ENCODE results near the gene CDYL2.

CDYL2 gene

GRCh38 chr16:80691111-80691741, 113.2 kb downstream of the CDYL2 start:
- H3K27me3 ChIP-seq = no peaks in the 10 kb centered on the region
- H3K4me3 ChIP-seq = no peak overlapping the region
- no peak overlapping the region for H3K9ac ChIP-seq
- no peak overlapping the region for H3K4me2 ChIP-seq
- H3K36me3 ChIP-seq = peaks cover 0 to 19% (median 0%) of the 10 kb centered on the region in 11 experiments; a peak in 3 of 22 replicates
- TF ChIP-seq Cebpa-rat (IDR thresholded peaks at IDR 0.05) = no peak
- H4K20me1 ChIP-seq = peaks cover 0 to 98% (median 34%) of the 10 kb centered on the region in 11 experiments; a peak in 11 of 22 replicates
- H3K4me1 ChIP-seq = peaks cover 0 to 37% (median 2%) of the 10 kb centered on the region in 10 experiments; a peak in 4 of 20 replicates
- peaks cover 0 to 16% (median 5%) of the 10 kb centered on the region in 11 experiments; a peak in 10 of 22 replicates for H3K9me3 ChIP-seq (replicated peaks in 1 of 11)
- H3K27ac ChIP-seq = no peak overlapping the region

GRCh38 chr16:80689487-80689886, 114.9 kb downstream of the CDYL2 start:
- no peak for TF ChIP-seq Cebpa-rat (IDR thresholded peaks at IDR 0.05)
- H3K27me3 ChIP-seq = no peaks in the 10 kb centered on the region
- no peak overlapping the region for H3K27ac ChIP-seq
- H3K4me3 ChIP-seq = no peak overlapping the region
- 0 out of 22 replicates have a peak overlapping the region, but pooled peaks of 1 of the 11 experiments have one; percentile 6 for H3K4me2 ChIP-seq
- peaks cover 0 to 8% (median 2%) of the 10 kb centered on the region in 11 experiments; a peak in 4 of 22 replicates for H3K9me3 ChIP-seq (replicated peaks in 1 of 11)
- H3K36me3 ChIP-seq = peaks cover 5 to 36% (median 9%) of the 10 kb centered on the region in 11 experiments; a peak in 21 of 22 replicates
- peaks cover 0 to 31% (median 2%) of the 10 kb centered on the region in 10 experiments; a peak in 4 of 20 replicates for H3K4me1 ChIP-seq
- peaks cover 0 to 98% (median 34%) of the 10 kb centered on the region in 11 experiments; a peak in 11 of 22 replicates for H4K20me1 ChIP-seq
- H3K9ac ChIP-seq = no peak overlapping the region

- H4K20me1 ChIP-seq = peaks cover 0 to 100% (median 45%) of the 10 kb centered on the region in 11 experiments; a peak in 13 of 22 replicates
- H3K9ac ChIP-seq = no peak overlapping the region
- no peaks in the 10 kb centered on the region for H3K27me3 ChIP-seq
- H3K27ac ChIP-seq = no peak overlapping the region
- H3K4me1 ChIP-seq = peaks cover 0 to 20% (median 0%) of the 10 kb centered on the region in 10 experiments; a peak in 2 of 20 replicates
- peaks cover 12 to 55% (median 24%) of the 10 kb centered on the region in 11 experiments; a peak in 21 of 22 replicates for H3K36me3 ChIP-seq
- H3K4me3 ChIP-seq = no peak overlapping the region
- TF ChIP-seq Cebpa-rat (IDR thresholded peaks at IDR 0.05) = no peak
- peaks cover 0 to 11% (median 4%) of the 10 kb centered on the region in 11 experiments; a peak in 6 of 22 replicates for H3K9me3 ChIP-seq (replicated peaks in 1 of 11)
- H3K4me2 ChIP-seq = peak overlapping the region in 1 of 11 experiments; percentile 37; a peak in 3 of 22 replicates
These were observed 116.8 kb downstream of the CDYL2 start for GRCh38 chr16:80687606-80688005.

DNA sequence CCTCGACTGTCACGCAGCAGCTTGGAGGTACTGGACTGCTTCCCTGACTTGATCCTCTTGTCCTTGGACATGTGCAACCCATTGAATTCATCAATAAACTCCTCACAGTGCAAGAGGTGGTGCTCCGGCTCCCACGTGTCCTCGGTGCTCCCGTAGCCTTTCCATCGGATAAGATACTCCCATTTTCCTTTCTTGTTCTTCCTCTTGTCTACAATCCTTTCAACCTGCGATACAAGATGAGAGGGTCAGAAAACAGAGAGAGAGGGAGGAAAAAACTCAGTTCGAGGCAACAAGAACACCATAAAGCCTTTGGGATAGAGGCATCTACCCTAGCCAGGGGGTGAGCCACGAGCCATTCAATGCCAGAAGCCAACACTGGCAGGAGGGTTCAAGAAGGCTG, 119.5 kb downstream of the CDYL2 start:
- TF ChIP-seq Cebpa-rat (IDR thresholded peaks at IDR 0.05) = no peak
- no peak overlapping the region for H3K27ac ChIP-seq

DNA sequence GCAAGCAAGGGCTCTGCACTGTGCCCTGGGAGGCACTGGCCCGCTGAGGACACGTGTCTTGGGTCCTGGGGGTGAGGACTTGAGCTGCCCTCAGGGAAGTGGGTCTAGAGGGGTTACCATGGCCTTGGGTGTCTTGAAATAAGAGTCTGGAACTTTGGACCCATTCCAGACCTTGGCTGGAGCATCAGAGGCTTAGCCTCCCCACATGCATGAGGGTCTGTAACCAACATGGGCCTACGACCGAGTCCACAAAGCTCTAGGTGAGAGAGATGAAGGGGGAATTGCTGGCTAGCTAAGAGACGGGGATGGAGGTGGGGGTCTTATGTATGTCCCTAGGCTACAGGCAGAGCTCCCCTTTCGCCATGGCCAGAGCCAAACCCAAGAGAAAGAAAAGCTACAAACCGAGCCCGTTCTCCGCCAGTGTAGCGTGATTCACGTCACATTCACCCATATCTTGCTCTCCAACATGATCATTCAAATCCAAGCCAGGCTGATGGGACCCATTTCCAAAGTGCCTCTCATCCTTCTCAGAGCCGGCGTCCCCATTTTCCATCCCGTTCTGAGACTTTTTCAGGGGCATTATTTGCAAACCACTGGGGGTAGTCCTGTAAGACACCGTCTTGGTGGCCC, 120.1 kb downstream of the CDYL2 start:
- Histone ChIP-seq H3K4me3 (no peak overlapping the region), H3K36me3 (peaks cover 24 to 83% (median 48%) of the 10 kb centered on the region in 11 experiments), H3K4me1 (peaks cover 0 to 24% (median 0%) of the 10 kb centered on the region in 10 experiments; a peak in 2 of 20 replicates), H4K20me1 (peaks cover 0 to 98% (median 40%) of the 10 kb centered on the region in 11 experiments; a peak in 13 of 22 replicates), H3K27me3 (no peaks in the 10 kb centered on the region), H3K9ac (no peak overlapping the region), H3K27ac (no peak overlapping the region), H3K4me2 (no peak overlapping the region), H3K9me3 (replicated peaks in 1 of 11) (peaks cover 11 to 27% (median 22%) of the 10 kb centered on the region in 11 experiments)
- TF ChIP-seq Cebpa-rat (IDR thresholded peaks at IDR 0.05) = no peak

More for the DNA sequence above, 119.5 kb downstream of the CDYL2 start:
- H3K4me2 ChIP-seq = no peak overlapping the region
- H4K20me1 ChIP-seq = peaks cover 0 to 100% (median 45%) of the 10 kb centered on the region in 11 experiments; a peak in 13 of 22 replicates
- no peak overlapping the region for H3K4me3 ChIP-seq
- H3K4me1 ChIP-seq = peaks cover 0 to 31% (median 0%) of the 10 kb centered on the region in 10 experiments; a peak in 3 of 20 replicates
- H3K36me3 ChIP-seq = peaks cover 18 to 76% (median 41%) of the 10 kb centered on the region in 11 experiments; a peak in 21 of 22 replicates
- peaks cover 4 to 20% (median 15%) of the 10 kb centered on the region in 11 experiments; a peak in 19 of 22 replicates for H3K9me3 ChIP-seq (replicated peaks in 1 of 11)
- H3K27me3 ChIP-seq = no peaks in the 10 kb centered on the region
- no peak overlapping the region for H3K9ac ChIP-seq

DNA sequence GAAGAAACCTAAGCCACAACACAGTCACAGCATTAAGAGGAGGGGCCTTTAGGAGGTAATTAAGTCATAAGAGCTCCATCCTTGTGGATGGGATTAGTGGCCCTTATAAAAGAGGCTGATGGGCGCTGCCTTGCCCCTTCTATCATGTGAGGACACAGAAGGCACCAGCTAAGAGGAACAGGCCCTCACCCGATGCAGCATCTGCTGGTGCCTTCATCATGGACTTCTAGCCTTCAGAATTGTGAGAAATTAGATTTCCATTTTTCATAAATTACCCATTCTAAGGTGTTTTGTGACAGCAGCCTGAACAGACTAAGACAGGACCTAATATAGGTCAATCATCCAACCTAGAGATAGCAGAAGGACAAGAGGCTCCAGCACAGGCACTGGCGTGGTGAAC, 120.8 kb downstream of the CDYL2 start:
- Histone ChIP-seq H3K4me2 (no peak overlapping the region), H3K9me3 (replicated peaks in 1 of 11) (peaks cover 12 to 29% (median 24%) of the 10 kb centered on the region in 11 experiments), H3K4me1 (peaks cover 0 to 23% (median 0%) of the 10 kb centered on the region in 10 experiments; a peak in 2 of 20 replicates), H3K27me3 (no peaks in the 10 kb centered on the region), H3K4me3 (no peak overlapping the region), H3K9ac (no peak overlapping the region), H4K20me1 (peaks cover 0 to 92% (median 35%) of the 10 kb centered on the region in 11 experiments; a peak in 13 of 22 replicates), H3K36me3 (peaks cover 26 to 82% (median 49%) of the 10 kb centered on the region in 11 experiments), H3K27ac (no peak overlapping the region)
- no peak for TF ChIP-seq Cebpa-rat (IDR thresholded peaks at IDR 0.05)

DNA sequence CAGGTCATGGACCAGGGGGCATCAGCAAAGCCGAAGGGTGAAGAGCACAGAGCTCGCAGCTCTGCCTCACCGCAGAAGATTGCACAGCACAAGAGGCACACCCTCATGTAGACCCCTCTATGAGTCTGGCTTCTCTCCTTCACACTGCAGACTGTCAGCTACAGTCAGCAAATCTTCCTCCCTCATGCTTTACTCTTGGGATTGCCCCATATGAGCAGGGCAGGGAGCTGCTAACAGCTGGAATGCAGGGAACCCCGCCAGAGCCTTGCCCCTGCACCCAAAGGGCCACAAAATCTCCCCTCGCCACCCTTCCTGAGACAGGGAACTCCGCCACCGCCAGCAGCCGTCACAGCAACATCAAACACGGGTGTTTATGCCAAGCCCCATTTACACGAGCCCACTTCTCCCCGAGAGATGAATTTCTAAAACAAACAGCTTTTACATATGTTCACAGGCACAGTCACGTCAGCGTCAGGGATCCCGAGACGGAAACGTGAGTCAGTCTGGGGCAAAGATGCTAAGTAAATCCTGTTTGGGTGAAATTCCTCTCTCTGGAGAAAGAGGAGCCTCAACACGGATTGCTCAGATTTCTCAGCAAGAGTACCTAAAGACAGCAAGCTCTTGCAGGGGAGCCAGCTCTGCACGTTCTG, 121.9 kb downstream of the CDYL2 start:
- peak overlapping the region in 1 of 11 experiments; percentile 20; a peak in 1 of 22 replicates for H3K4me2 ChIP-seq
- peaks cover 12 to 29% (median 24%) of the 10 kb centered on the region in 11 experiments for H3K9me3 ChIP-seq (replicated peaks in 1 of 11)
- no peak overlapping the region for H3K27ac ChIP-seq
- H3K4me3 ChIP-seq = no peak overlapping the region
- TF ChIP-seq Cebpa-rat (IDR thresholded peaks at IDR 0.05) = no peak
- H4K20me1 ChIP-seq = peaks cover 0 to 81% (median 30%) of the 10 kb centered on the region in 11 experiments; a peak in 11 of 22 replicates
- H3K4me1 ChIP-seq = peaks cover 0 to 18% (median 0%) of the 10 kb centered on the region in 10 experiments; a peak in 2 of 20 replicates
- H3K36me3 ChIP-seq = peaks cover 26 to 71% (median 49%) of the 10 kb centered on the region in 11 experiments
- H3K27me3 ChIP-seq = no peaks in the 10 kb centered on the region
- no peak overlapping the region for H3K9ac ChIP-seq

DNA sequence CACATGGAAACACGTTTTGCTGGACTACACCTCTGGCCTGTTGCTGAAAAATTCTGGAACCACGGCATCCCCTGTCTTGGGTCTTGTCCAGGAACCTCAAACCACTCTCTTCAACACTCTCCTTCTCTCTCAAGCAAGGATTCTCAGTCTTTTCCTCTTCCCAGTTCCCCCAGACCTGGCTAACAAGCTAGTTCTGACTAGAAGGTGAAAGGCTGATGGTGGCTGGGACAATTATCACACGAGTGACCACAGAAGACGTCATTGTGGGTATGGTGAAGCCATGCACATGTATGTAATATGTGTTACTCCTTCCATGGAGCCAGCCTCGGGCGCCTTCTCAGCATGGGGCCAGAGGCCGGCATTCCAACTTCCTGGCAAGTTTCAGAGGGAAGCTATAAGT, 123.0 kb downstream of the CDYL2 start:
- no peak overlapping the region for H3K9ac ChIP-seq
- H3K9me3 ChIP-seq (replicated peaks in 1 of 11) = peaks cover 12 to 29% (median 24%) of the 10 kb centered on the region in 11 experiments
- peaks cover 26 to 71% (median 49%) of the 10 kb centered on the region in 11 experiments for H3K36me3 ChIP-seq
- H3K4me2 ChIP-seq = peak overlapping the region in 1 of 11 experiments; percentile 9; a peak in 1 of 22 replicates
- no peak overlapping the region for H3K27ac ChIP-seq
- H3K4me1 ChIP-seq = peaks cover 9 to 27% (median 10%) of the 10 kb centered on the region in 10 experiments
- no peaks in the 10 kb centered on the region for H3K27me3 ChIP-seq
- H3K4me3 ChIP-seq = no peak overlapping the region
- peaks cover 0 to 80% (median 23%) of the 10 kb centered on the region in 11 experiments; a peak in 12 of 22 replicates for H4K20me1 ChIP-seq
- TF ChIP-seq Cebpa-rat (IDR thresholded peaks at IDR 0.05) = no peak
